Measurements from ENCODE around the gene ZNF784.

The ZNF784 gene

DNA sequence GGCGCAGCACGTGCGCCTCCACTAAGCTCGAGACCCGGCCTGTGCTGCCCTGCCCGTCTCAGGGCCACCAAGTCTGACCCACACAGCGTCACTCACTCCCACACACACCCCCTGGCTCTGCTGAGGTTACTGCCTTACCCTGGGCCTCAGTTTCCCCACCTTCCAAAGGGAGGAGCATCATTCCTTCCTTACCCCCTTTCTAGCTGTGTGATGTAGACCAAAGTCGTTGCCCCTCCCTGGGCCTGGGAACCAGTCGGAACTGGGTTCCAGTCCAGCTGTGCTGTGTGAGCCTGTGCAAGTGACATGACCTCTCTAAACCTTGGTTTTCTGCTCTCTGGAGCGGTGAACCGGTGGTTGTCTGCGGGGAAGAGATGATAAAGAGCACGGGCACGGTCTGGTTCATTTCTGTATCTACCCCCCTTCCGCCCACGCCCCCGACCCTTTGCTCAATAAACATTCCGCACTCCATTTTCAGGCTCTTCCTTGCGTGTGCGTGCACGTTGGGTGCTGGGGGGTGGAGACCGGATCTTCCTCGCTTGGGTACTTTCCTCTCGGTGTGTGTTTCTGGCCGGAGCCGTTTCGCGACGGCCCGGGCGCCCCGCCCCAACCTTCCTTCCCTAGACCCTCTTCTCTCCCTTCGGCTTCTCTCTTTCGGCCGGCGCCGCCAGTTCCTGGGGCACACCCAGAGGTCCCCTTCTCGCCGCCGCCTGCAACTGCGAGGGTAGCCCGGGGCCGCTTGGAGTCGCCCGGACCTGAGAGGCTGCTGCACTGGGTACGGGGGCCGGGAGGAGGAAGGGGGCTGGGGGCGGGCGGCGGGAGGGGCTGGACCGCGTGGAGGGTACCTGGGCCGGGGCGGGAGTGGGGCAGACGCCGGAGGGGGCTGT lies 18.9 kb upstream of the ZNF784 start, which contains the start of gene ZNF581:
Gene ZNF581, plus strand, starts transcription at position 647 of the 884 bp plus-strand sequence. CDS start 923 bp downstream, outside the sequence.
- peak; percentile 47 to 53 for DNase-seq

DNA sequence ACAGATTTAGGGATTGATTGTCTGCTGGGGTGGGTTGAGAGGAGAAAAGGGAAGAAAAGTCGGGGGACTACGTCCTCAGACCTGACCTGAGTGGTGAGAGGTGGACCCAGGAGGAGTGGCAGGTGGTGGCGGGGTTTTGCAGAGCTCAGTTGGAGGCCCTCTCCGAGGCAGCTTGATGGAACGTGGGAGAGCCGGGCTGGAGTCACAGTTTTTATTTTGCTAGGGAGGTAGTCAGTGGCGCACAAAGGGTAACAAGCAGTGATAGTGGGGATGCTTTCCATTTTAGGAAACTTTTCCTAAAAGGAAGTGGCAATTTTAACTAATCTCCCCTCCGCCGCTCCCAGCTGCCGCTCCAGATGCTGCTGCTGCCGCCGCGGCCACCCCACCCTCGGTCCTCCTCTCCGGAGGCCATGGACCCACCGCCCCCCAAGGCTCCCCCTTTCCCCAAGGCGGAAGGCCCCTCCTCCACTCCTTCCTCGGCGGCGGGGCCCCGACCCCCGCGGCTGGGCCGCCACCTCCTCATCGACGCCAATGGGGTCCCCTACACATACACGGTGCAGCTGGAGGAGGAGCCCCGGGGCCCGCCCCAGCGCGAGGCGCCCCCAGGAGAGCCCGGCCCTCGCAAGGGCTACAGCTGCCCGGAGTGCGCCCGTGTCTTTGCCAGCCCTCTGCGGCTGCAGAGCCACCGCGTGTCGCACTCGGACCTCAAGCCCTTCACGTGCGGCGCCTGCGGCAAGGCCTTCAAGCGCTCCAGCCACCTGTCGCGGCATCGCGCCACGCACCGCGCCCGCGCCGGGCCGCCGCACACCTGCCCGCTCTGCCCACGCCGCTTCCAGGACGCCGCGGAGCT lies 18.0 kb upstream of the ZNF784 start:
- no peak for DNase-seq

DNA sequence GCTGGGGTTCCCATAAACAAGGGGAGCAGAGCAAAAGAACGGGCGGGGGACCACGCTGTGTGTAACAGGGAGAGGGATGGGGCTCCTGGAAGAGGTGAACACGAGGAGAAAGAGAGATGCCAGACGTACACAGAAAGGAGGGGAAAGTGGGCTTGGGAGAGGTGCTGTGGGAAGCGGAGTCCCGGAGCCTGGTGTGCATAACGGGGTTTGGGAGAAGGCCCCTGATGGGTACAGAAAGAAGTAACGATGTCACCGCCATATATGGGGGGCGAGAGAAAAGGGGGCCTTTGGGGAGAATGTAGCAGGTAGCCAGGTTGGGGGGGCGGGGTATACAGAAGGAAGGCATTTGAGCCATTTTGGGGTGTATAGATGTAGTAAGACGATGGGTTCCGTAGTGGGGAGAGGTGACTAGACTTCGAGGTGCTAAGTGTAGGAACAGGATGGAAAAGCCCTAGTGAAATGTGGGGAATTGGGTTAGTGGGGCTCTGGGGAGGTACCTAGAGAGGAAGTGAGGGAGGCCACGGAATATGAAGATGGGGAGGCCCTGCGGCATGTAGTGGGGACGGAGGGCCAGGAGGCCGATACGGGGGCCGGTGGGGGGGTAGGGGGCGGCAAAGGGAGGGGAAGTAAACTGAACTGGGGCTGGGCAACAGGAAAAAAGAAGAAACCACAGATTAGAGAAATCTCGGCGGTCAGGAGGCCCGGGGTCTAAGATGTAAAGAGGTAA lies 17.2 kb upstream of the ZNF784 start:
- DNase-seq: no peak

DNA sequence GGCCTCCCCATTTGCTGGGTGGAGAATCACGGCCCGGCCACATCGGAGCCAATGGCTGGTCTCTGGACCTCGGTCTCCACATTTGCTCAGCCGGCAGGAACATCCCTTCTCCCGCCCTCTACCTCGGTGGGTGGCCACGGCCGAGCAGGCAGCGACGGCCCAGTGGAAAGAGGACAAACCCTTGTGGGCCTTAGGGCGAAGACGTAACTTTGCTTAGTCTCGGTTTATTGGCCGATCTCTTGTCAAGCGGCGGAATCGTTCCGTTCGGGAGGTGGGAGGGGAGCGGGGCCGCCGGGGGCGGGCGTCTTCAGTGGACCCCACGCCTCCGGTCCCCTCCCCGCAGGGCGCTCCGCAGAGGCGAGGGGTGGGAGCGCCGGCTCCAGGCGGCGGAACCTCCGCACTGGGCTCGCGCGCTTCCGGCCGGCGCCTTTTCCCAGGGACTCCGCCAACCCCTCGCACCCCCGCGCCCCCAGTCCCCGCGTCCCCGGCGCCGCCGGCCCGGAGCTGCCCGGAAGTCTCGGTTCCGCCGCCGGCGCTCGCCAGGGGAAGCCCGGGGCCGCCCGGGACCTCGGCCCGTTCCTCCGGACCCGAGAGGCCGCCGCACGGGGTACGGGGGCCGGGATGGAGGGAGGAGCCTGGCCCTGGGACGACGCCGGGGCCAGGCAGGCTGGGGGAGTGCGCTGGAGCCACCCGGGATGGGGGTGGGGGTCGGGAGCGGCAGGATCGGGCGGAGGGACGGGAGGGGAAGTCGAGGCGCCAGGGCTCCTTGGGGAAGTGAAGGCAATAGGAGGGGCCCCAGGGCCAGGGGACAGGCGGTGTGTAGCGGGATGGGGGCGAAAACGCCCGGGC lies 16.4 kb upstream of the ZNF784 start, which contains the start of gene ZNF580:
Gene ZNF580, plus strand, starts transcription at position 426 of the 849 bp plus-strand sequence. CDS start 1,507 bp downstream, outside the sequence.
- peak; percentile 31 for DNase-seq

DNA sequence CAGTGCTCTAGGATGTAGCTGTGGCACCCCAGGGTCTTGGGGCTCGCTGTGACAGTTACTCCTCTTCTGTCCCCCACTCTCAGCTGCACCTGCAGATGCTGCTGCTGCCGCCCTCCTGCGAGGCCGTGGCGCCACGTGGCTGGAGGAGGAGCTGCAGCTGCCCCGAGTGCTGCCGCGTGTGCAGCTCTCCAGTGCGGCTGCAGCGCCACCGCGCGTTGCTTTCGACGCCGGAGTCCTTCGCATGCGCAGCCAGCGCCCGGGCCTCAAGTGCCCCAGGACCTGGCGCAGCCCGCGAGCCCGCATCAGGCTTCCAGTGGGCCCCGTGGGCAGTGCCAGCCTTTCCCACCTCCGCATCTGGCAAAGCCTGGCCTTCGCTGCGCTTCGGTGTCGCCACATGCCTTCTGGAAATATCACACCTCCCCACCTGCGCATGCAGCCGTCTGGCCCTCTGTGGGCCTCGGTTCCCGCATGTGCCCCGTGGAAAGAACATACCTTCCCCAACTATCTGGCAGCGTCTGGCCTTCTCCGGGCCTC lies 15.7 kb upstream of the ZNF784 start:
- no peak for DNase-seq

DNA sequence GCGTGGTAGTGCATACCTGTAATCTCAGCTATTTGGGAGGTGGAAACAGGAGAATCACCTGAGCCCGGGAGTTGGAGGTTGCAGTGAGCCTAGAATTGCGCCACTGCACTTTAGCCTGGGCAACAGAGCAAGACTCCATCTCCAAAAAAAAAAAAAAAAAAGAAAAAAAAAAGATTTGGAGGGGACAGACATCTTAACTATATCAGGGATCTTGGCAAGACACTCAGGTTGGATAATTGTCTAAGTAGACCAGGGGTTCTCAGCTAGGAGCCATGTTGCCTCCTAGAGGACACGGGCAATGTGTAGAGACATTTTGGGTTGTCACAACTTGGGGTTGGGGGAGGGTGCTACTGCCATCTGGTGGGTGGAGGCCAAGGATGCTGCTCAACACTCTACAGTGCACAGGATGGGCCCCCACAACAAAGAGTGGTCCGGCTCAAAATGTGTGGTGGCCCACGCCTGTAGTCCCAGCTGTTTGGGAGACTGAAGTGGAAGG lies 14.5 kb upstream of the ZNF784 start:
- peak; percentile 23 to 38 for DNase-seq

DNA sequence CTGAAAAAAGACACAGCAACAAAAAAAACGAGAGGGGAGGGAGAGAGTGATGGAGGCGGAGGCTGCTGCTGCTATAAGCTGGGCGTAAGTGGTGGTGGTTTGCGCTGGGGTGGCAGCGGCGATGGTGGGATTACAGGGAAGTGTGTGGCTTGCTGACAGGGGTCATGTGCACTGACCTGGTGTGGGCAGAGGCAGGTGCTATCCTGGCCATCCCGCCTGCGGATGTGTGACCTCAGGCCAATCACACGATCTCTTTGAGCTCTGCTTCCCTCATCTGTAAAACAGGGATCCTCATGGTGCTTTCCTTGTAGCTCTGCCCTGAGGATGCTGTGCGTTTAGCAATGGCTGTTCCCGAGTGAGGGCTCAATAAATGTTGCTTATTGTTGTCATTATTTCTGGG lies 13.2 kb upstream of the ZNF784 start:
- DNase-seq: no peak

DNA sequence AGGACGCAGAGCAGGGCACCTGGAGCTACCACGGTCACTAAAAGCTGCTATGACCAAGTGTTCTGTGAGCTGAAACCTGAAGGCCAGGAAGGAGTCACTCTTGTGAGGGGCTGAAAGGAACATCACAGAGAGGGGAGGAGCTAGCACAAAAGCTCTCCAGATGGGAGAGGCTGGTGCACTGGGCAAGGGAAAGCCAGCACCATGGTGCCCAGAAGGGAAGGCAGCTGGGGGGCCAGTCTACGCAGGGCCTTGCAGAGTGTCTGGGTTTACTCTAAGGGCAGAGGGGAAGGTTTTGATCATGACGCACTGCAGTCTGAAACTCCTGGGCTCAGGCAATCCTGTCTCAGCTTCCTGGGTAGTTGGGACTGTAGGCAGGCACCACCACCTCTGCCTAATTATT lies 12.4 kb upstream of the ZNF784 start:
- no peak for DNase-seq

DNA sequence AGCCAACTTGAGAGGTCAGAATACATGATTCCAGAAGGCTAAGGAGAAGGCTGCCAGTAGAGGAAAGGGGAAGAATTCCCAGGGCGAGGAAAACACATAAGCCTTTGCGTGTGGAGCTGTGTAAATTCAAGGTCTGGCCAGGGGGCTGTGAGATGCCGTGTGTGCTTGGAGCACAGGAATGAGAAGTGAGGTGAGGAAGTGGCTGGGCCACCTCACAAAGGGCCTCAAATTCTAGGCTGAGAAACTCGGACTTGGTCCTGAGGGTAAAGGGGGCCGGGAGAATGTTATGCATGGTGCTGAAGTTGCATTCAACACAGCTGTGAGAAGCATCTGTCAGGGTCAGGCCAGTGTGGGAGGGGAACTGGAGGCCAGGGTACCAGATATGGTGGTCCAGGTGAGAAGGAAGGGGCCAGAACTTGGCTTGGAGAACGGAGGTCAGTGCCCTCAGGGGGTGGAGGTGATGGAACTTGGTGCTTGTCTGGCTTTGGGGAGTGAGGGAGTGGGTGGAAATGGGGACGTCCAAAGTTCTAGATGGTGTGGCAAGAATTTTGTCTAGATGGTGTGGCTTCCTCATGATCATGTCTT lies 11.6 kb upstream of the ZNF784 start:
- DNase-seq: no peak

DNA sequence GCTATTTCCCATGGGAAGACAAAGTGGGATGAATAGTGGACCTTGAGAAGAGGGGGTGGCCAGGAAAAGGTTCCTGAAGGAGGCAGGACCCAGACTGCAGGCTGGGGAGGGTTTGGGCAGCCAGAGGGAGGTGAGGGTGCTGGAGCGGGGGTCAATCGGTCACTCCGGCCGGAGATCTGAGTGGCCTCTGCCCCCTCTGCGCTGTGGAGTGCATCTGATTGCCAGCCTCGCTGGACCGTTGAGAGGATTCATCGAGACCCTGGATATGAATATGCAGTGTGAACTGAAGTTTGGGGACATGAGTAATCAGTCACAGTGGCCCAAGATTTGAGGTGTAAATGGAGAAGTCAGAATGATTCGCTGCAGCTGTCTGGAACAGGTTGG lies 11.0 kb upstream of the ZNF784 start:
- no peak for DNase-seq

DNA sequence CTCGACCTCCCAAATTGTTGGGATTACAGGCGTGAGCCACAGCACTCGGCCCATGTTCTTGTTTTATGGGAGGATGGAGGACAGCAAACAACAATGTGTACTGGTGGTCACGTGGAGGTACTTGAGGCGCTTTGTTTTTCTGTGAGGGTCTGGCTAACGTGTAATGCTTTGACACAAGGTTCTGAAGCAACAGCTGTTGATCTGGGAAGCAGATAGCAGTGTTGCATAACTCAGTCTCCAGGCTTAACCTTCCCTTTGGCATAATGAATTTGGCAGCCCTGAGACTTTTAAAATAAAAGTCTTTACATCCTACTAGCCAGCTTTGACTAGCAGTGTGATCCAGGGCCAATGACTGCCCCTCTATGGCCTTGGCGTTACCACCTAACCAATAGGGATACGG lies 9.5 kb upstream of the ZNF784 start:
- DNase-seq: no peak

DNA sequence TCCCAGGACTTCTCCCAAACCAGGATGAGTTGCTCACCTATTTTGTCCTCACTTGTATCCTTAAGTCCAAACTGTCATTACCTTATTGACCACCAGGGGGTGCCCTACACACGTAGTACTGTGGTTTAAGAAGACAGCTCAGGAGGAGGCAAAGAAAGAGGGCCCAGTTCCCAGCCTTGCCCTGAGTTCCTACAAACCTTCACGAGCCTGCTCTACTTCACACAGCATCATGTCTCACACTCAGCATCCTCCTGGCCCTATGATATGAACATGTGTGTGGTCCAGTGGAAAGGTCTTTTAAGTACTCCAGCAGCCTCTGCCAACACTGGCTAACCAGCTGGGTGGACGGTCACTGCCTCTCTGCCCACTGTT lies 8.1 kb upstream of the ZNF784 start:
- peak; percentile 79 to 87 for DNase-seq

DNA sequence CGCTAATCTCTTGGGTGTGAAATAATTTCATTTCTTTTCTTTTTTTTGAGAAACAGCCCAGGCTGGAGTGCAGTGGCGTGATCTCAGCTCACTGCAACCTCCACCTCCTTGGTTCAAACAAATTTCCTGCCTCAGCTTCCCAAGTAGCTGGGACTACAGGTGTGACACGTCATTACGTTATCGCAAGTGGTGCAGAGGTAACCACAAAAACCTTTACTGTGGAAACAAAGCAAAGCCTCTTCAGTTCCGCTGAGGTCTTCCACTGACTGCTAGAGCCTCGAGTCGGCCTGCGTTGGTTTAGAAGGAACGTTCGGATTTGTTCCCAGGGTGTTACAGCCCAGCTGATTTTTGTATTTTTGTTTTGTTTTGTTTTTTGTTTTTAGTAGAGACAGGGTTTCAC lies 2.0 kb upstream of the ZNF784 start:
- no peak for DNase-seq

DNA sequence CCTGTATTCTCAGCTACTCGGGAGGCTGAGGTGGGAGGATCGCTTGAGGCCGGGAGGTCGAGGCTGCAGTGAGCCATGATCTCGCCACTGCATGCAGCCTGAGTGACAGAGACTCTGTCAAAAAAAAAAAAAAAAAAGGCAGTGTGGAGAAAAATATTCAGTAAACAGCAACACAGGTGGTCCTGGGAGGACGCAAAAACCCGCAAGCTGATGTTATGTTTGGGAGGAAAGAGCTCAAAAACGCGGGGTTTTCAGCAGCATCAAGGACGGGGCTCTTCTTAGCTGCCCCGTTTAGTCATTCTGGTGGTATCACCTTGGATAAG lies 599 bp upstream of the ZNF784 start:
- DNase-seq: no peak

DNA sequence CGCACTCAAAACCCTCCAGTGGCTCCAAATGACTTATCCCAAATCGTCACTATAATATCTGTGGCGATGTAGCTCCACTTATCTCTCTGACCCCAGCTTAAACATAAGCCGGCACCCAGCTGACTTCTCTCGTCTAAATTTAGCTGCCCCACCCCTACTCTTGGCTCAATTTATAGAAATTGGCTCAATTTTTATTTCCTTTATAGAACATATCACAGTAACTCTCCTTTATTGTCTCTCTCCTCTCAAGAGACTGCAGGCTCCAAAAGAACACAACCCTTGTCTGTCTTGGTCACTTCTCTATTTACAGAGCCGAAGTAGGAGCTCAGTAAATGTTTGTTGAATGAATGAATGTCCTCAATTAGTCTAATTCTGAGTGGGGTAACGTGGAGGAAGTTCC lies 805 bp downstream of the ZNF784 start:
- no peak for DNase-seq

DNA sequence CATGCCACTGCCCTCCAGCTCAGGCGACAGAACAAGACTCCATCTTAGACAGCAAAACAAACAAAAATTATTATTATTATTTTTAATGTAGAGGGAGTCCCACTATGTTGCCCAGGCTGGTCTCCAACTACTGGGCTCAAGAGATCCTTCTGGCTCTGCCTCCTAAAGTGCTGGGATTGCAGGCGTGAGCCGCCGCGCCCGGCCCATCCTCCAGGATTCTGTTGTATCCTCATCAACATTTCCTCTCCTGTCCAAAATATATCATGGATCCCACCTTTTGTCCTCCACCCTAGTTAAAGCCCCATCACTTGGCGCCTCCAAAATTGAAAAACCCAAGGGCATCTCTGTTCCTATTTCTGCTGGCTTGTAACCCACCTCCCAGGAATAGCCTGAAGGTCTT lies 1.2 kb downstream of the ZNF784 start:
- DNase-seq: no peak

DNA sequence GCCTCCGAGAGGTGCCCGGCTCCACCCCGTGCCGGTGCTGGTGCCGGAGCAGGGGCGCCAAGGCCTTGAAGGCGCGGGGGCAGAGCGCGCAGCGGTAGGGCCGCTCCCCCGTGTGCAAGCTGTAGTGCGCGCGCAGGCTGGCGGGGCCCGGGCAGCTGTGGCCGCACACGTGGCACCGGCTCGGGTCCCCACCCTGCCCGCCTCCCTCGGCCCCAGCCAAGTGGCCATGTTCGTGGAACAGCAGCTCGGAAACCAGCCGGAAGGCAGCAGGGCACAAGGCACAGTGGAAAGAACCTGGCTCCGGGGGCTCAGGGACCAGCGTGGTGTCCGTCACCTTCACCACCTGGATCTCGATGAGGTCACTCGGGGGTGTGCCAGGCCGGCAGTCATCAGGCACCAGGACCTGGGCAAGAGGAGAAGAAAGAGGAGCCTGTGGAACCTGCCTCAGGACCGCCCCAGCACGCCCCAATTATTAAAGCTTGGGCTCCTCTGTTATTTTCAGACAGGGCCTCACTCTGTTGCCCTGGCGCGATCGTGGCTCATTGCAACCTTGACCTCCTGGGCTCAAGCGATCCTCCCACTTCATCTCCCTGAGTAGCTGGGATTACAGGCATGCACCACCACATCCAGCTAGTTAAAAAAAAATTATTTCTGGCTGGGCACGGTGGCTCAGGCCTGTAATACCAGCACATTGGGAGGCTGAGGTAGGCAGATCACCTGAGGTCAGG lies 2.0 kb downstream of the ZNF784 start:
- DNase-seq: no peak

DNA sequence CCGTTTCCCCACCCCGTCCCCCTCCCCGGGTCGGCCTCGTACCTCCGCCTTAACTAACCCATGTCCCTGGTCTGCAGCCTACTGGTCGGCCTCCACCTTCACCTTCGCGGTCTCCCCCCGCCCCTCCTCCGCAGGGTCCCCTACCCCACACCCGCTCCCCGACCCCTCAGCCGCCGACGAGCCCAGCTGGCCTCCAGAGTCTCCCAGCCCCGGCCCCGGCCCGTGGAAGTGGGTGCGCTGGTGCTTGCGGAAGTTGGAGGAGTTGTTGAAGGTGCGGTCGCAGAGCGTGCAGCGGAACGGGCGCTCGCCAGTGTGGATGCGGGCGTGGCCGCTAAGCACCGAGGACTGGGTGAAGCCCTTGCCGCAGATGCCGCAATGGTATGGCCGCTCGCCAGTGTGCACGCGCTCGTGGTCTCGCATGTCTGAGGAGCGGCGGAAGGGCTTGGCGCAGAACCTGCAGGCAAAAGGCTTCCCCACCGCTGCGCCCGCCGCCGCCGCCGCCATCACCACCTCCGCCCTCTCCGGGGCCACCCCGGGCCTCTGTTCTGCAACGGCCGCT lies 2.6 kb downstream of the ZNF784 start:
- DNase-seq: no peak

DNA sequence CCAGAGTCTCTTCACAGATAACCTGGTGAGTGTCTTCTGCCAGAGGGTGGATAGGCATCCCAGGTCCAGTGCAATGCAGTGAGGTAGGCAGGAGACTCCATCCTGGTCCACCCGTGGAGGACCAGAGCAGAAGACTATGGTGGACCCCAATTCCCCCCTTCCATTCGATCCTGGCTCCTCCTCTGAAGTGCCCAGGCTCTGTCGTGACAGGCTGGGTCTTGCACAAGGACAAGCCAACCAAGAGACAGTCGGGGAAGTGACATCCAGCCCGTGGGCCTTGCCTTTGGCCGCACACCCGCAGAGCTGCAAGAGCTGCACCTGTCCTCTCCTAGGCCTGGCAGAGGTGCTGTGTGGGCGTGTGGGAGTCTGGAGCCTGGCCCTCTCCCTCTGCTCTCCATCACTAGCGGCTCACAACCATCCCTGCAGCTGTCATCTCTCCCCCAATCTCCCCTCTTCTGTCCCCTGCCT lies 3.1 kb downstream of the ZNF784 start:
- DNase-seq: no peak

Data from AML-193 (cell line).